HepG2 (cell line): ENCODE measurements around the gene PA2G4. TPM values are rescaled to one million over a fixed set of nuclear protein-coding genes. Genes with fewer than 3 reads are reported as not detected.

ENCODE experiments used
- BCLAF1 ChIP-seq: fragments of 450-650 bp; IDR thresholded peaks from 2 replicates; pipeline ENCODE4 v1.6.1; 2017; ENCODE audit warnings: mild to moderate bottlenecking
- DZIP1 ChIP-seq: sonication (generic); formaldehyde crosslinking; IDR thresholded peaks from 2 replicates; pipeline ENCODE4 v1.5.0; 2020; ENCODE audit warnings: mild to moderate bottlenecking, missing genetic modification reagents
- FOXP1 ChIP-seq, 2 experiments: fragments of 450-650 bp in 1 of 2; IDR thresholded peaks; 2 replicates each; pipeline ENCODE4 v1.6.1; 2017 to 2018; ENCODE audit warnings: antibody characterized with exemption in 1 of 2
- SKIL ChIP-seq: sonication (generic); formaldehyde crosslinking; IDR thresholded peaks from 2 replicates; pipeline ENCODE4 v1.8.0; 2022; ENCODE audit warnings: missing genetic modification reagents, mild to moderate bottlenecking, moderate library complexity, borderline replicate concordance
- SOX5 ChIP-seq: IDR thresholded peaks from 2 replicates; pipeline ENCODE4 v1.6.1; 2016; ENCODE audit warnings: borderline replicate concordance
- SRF ChIP-seq: IDR thresholded peaks from 2 replicates; pipeline ENCODE4 v1.6.1; 2011; ENCODE audit warnings: mild to moderate bottlenecking, low read depth, low read length, moderate library complexity
- ZBTB40 ChIP-seq, 2 experiments: fragments of 450-650 bp in 1 of 2; sonication (generic) in 1 of 2; formaldehyde crosslinking in 1 of 2; IDR thresholded peaks; 2 replicates each; pipeline versions ENCODE4 v1.6.1 to v1.8.0; 2016 to 2022; ENCODE audit warnings: antibody characterized with exemption in 1 of 2, mild to moderate bottlenecking in 1 of 2, missing genetic modification reagents in 1 of 2
- ZNF558 ChIP-seq: sonication (generic); formaldehyde crosslinking; IDR thresholded peaks from 2 replicates; pipeline ENCODE4 v1.9.0; 2022; ENCODE audit warnings: mild to moderate bottlenecking, missing genetic modification reagents, borderline replicate concordance
- polyA plus RNA-seq, 8 experiments: library from polyadenylated mRNA; depleted of rRNA in 3 of 8; stranded (reverse) in 7 of 8; unstranded in 1 of 8; fragments of >200 nt; fragmentation: Illumina TruSeq in 4 of 8; extraction: Trizol in 4 of 8; gene quantifications; 2 replicates each; pipeline versions ENCODE4 v1.2.1 to v1.2.3, GENCODE V29; 2011 to 2016; ENCODE audit warnings: low read depth in 4 of 8, missing spikeins in 1 of 8, mixed read lengths in 1 of 8; ENCODE audit not compliant: insufficient read depth in 1 of 8
- total RNA-seq, 5 experiments: library from RNA; depleted of rRNA; stranded (reverse); fragments of >200 nt; fragmentation: Illumina TruSeq; extraction: Trizol; gene quantifications; 2 replicates each; pipeline ENCODE4 v1.2.3, GENCODE V29; 2016; ENCODE audit warnings: low read depth in 1 of 5

The PA2G4 gene
- total and polyA plus RNA-seq, 2 of the 13 experiments (the other 11 are each of a cell fraction or from before 2014, with no cell fraction given) = 147 to 240 TPM

- TF ChIP-seq ZBTB40 (IDR thresholded peaks at IDR 0.05) (peak; percentile 82), ZBTB40 (CRISPR knock-in tag; IDR thresholded peaks at IDR 0.05) (peak; percentile 63), BCLAF1 (no peak), DZIP1 (CRISPR knock-in tag) (no peak), SOX5 (CRISPR knock-in tag) (peak; percentile 81), ZNF558 (CRISPR knock-in tag) (0 out of 2 replicates have a peak, but pooled peaks have one; percentile 56), FOXP1 (IDR thresholded peaks at IDR 0.05) (0 out of 2 replicates have a peak, but pooled peaks have one; percentile 11), FOXP1 (CRISPR knock-in tag; IDR thresholded peaks at IDR 0.05) (no peak), SRF (peak; percentile 45; the same call in 1 of the 2 replicates), SKIL (CRISPR knock-in tag) (0 out of 2 replicates have a peak, but pooled peaks have one; percentile 44)
These were observed 13.7 kb downstream of the PA2G4 start, which contains the start of gene ZC3H10 (continued) for GRCh38 chr12:56117778-56118687.
